ENCODE data around the gene TRIB2. TPM values are rescaled to one million over a fixed set of nuclear protein-coding genes. Genes with fewer than 3 reads are reported as not detected.

TRIB2 gene
- total and polyA plus RNA-seq, 4 donors = 6.7 to 27.8 (median 12.3) TPM

DNA sequence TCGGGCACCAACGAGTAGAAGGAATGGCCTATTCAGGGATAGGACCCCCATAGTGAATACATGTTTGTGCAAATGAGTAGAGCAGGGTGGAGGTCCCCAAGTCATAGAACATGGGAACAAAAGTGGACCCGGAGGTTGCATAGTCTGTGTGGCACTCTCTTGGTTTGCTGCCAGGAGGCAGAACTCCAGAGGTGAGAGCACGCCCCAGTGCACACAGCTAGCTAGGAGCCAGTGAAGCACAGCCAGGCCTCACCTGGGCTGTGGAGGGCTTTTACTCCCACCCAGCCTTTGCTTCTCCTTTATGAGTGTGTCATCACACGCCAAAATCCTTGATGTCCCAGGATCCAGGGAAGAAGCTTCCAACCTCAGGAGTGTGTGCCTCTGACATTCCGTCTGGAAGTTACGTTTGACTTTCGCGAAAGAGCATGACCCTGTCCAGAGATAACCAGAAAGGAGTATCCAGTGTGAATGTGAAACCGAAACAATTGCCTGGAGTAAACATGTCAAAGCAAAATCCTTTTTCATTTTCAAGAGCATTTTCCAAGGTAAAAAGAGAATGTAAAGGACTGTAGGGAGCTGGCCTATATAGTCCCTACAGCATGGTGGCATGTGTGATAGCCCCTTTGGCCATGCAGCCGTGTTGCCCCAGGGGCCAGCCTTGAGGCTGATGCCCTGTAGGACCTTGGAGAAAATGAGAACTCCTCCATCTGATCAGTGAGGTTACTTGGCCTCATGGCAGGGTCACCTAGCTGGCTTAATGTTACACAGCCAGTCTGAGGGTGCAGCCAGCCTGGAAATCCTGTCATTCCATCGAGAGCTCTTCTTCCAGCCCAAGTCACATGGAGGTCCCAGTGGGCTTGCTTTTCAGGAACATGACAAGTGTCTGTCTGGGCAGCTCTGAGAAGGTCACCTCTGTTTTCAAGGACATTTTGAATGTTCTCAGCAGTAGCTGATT is 8.8 kb downstream of the TRIB2 start:
- Histone ChIP-seq H3K4me1 (ENCODE audit: control insufficient read depth in 4 of 4, insufficient read depth in 4 of 4, low read length in 3 of 4) (peaks cover 4 to 34% (median 18%) of the 10 kb centered on the region in 4 donors), H3K4me3 (ENCODE audit: low read depth in 1 of 3, low read length in 3 of 3) (peak overlapping the region in 2 of 3 donors; percentile 34 to 36), H3K9me3 (ENCODE audit: control insufficient read depth in 4 of 4, low read length in 3 of 4) (no peaks in the 10 kb centered on the region), H3K36me3 (ENCODE audit: control insufficient read depth in 4 of 4, insufficient read depth in 3 of 4, low read depth in 1 of 4, low read length in 3 of 4) (no peaks in the 10 kb centered on the region), H3K27ac (ENCODE audit: low read depth in 1 of 2, low read length in 2 of 2) (peak overlapping the region; percentile 83 to 94), H3K27me3 (ENCODE audit: control insufficient read depth in 4 of 4, insufficient read depth in 4 of 4, low read length in 3 of 4) (no peaks in the 10 kb centered on the region), H3K9ac (ENCODE audit: low read depth in 1 of 2, low read length in 2 of 2) (peak overlapping the region; percentile 47 to 57)
- TF ChIP-seq, protein P1, sequence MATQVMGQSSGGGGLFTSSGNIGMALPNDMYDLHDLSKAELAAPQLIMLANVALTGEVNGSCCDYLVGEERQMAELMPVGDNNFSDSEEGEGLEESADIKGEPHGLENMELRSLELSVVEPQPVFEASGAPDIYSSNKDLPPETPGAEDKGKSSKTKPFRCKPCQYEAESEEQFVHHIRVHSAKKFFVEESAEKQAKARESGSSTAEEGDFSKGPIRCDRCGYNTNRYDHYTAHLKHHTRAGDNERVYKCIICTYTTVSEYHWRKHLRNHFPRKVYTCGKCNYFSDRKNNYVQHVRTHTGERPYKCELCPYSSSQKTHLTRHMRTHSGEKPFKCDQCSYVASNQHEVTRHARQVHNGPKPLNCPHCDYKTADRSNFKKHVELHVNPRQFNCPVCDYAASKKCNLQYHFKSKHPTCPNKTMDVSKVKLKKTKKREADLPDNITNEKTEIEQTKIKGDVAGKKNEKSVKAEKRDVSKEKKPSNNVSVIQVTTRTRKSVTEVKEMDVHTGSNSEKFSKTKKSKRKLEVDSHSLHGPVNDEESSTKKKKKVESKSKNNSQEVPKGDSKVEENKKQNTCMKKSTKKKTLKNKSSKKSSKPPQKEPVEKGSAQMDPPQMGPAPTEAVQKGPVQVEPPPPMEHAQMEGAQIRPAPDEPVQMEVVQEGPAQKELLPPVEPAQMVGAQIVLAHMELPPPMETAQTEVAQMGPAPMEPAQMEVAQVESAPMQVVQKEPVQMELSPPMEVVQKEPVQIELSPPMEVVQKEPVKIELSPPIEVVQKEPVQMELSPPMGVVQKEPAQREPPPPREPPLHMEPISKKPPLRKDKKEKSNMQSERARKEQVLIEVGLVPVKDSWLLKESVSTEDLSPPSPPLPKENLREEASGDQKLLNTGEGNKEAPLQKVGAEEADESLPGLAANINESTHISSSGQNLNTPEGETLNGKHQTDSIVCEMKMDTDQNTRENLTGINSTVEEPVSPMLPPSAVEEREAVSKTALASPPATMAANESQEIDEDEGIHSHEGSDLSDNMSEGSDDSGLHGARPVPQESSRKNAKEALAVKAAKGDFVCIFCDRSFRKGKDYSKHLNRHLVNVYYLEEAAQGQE (IDR thresholded peaks at IDR 0.05) = no peak
- TF ChIP-seq YY1 (IDR thresholded peaks at IDR 0.05) (peak; percentile 32), HNF4G (IDR thresholded peaks at IDR 0.05) (no peak), FOXA2 (IDR thresholded peaks at IDR 0.05) (no peak), GABPA (IDR thresholded peaks at IDR 0.05 in 1 of 2, conservative IDR thresholded peaks at IDR 0.05 in 1 of 2) (no peak), FOXA1 (IDR thresholded peaks at IDR 0.05) (no peak), NR2F2 (IDR thresholded peaks at IDR 0.05) (peak; percentile 77), EGR1 (IDR thresholded peaks at IDR 0.05; ENCODE audit: low read depth in 2 of 2) (no peak), RXRA (IDR thresholded peaks at IDR 0.05) (peak; percentile 63 to 68), TAF1 (conservative IDR thresholded peaks at IDR 0.05) (no peak), HNF4A (conservative IDR thresholded peaks at IDR 0.05) (peak; percentile 36 to 55), RAD21 (IDR thresholded peaks at IDR 0.05) (peak in 1 of 2 donors; percentile 25), JUND (IDR thresholded peaks at IDR 0.05) (peak in 1 of 2 donors; percentile 43), SP1 (IDR thresholded peaks at IDR 0.05) (peak; percentile 77)
- TF ChIP-seq, protein P2, sequence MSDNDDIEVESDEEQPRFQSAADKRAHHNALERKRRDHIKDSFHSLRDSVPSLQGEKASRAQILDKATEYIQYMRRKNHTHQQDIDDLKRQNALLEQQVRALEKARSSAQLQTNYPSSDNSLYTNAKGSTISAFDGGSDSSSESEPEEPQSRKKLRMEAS (IDR thresholded peaks at IDR 0.05) = peak; percentile 42
- TF ChIP-seq, protein P3, sequence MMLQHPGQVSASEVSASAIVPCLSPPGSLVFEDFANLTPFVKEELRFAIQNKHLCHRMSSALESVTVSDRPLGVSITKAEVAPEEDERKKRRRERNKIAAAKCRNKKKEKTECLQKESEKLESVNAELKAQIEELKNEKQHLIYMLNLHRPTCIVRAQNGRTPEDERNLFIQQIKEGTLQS (IDR thresholded peaks at IDR 0.05) = no peak
- TF ChIP-seq, protein P4, sequence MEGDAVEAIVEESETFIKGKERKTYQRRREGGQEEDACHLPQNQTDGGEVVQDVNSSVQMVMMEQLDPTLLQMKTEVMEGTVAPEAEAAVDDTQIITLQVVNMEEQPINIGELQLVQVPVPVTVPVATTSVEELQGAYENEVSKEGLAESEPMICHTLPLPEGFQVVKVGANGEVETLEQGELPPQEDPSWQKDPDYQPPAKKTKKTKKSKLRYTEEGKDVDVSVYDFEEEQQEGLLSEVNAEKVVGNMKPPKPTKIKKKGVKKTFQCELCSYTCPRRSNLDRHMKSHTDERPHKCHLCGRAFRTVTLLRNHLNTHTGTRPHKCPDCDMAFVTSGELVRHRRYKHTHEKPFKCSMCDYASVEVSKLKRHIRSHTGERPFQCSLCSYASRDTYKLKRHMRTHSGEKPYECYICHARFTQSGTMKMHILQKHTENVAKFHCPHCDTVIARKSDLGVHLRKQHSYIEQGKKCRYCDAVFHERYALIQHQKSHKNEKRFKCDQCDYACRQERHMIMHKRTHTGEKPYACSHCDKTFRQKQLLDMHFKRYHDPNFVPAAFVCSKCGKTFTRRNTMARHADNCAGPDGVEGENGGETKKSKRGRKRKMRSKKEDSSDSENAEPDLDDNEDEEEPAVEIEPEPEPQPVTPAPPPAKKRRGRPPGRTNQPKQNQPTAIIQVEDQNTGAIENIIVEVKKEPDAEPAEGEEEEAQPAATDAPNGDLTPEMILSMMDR (IDR thresholded peaks at IDR 0.05; ENCODE audit: low read depth, low read length, missing input control) = no peak
- TF ChIP-seq, protein P5, sequence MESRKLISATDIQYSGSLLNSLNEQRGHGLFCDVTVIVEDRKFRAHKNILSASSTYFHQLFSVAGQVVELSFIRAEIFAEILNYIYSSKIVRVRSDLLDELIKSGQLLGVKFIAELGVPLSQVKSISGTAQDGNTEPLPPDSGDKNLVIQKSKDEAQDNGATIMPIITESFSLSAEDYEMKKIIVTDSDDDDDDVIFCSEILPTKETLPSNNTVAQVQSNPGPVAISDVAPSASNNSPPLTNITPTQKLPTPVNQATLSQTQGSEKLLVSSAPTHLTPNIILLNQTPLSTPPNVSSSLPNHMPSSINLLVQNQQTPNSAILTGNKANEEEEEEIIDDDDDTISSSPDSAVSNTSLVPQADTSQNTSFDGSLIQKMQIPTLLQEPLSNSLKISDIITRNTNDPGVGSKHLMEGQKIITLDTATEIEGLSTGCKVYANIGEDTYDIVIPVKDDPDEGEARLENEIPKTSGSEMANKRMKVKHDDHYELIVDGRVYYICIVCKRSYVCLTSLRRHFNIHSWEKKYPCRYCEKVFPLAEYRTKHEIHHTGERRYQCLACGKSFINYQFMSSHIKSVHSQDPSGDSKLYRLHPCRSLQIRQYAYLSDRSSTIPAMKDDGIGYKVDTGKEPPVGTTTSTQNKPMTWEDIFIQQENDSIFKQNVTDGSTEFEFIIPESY (IDR thresholded peaks at IDR 0.05) = peak; percentile 43
- WGBS = 45% methylated on average over 12 of the region's 12 CpGs
- DNase-seq (ENCODE audit: low spot score) = no peak

All from liver (tissue), 9 donors.